Fibroblast of skin of left quadriceps (primary cell): ENCODE results near the gene TPP1.

Source experiments
- DNase-seq, 2 experiments: peaks; one replicate each; pipeline ENCODE4 v3.0.0-alpha.2; 2013; ENCODE audit warnings: low read depth in 2 of 2

The TPP1 gene

GRCh38 chr11:6611092-6611962 is 7.9 kb downstream of the TPP1 start:
- no peak for DNase-seq

GRCh38 chr11:6610591-6610990 is 8.6 kb downstream of the TPP1 start:
- no peak for DNase-seq

GRCh38 chr11:6609502-6610015 is 9.7 kb downstream of the TPP1 start:
- no peak for DNase-seq

GRCh38 chr11:6608726-6609501 is 10.3 kb downstream of the TPP1 start:
- DNase-seq, result no peak

- DNase-seq, result no peak
These were observed 11.2 kb downstream of the TPP1 start for GRCh38 chr11:6608011-6608410.

- DNase-seq, result peak in 1 of 2 experiments; percentile 26
These were observed 11.9 kb downstream of the TPP1 start for GRCh38 chr11:6607190-6607795.

GRCh38 chr11:6606471-6607189 is 12.6 kb downstream of the TPP1 start:
- DNase-seq, result peak; percentile 88 to 89

- no peak for DNase-seq
These were observed 14.4 kb downstream of the TPP1 start for GRCh38 chr11:6604790-6605189.

- DNase-seq, result peak in 1 of 2 experiments; percentile 36
These were observed 15.1 kb downstream of the TPP1 start for GRCh38 chr11:6604081-6604626.

- DNase-seq, result peak; percentile 69 to 74
These were observed 15.7 kb downstream of the TPP1 start, which contains the start of the genes ILK and RRP8 for GRCh38 chr11:6603287-6604080. TSS of gene ILK (plus strand) at chr11:6603774. CDS start at chr11:6604272, 498 bp downstream. TSS of gene RRP8 (minus strand) at chr11:6603616. CDS start at chr11:6603502, 114 bp downstream.

- no peak for DNase-seq
These were observed 16.9 kb downstream of the TPP1 start for GRCh38 chr11:6602096-6602940.

- DNase-seq, result no peak
These were observed 18.2 kb downstream of the TPP1 start for GRCh38 chr11:6601041-6601461.

GRCh38 chr11:6599881-6600390 is 19.3 kb downstream of the TPP1 start:
- no peak for DNase-seq

GRCh38 chr11:6599449-6599848 is 19.8 kb downstream of the TPP1 start:
- no peak for DNase-seq

- no peak for DNase-seq
These were observed 20.7 kb downstream of the TPP1 start for GRCh38 chr11:6598555-6598954.

- DNase-seq, result no peak
These were observed 22.9 kb downstream of the TPP1 start for GRCh38 chr11:6596239-6596877.

- DNase-seq, result no peak
These were observed 25.0 kb downstream of the TPP1 start for GRCh38 chr11:6594142-6594768.

GRCh38 chr11:6588018-6588417 is 31.2 kb downstream of the TPP1 start:
- DNase-seq, result no peak
